GM19351 (cell line): ENCODE measurements around the gene KCNG1.

Source experiments
- ATAC-seq: cut with Tn5 transposase; IDR thresholded peaks from one replicate; pipeline ENCODE4 v1.9.1; 2021; ENCODE audit warnings: mild to moderate bottlenecking, moderate library complexity; ENCODE audit not compliant: unreplicated experiment

The KCNG1 gene

GRCh38 chr20:51036226-51036625 is 13.3 kb upstream of the KCNG1 start:
- no peak for ATAC-seq

- ATAC-seq, result no peak
Measured at GRCh38 chr20:51034988-51035656, 12.2 kb upstream of the KCNG1 start.

GRCh38 chr20:51034476-51034875 is 11.6 kb upstream of the KCNG1 start:
- ATAC-seq, result no peak

GRCh38 chr20:51029963-51030920 is 7.3 kb upstream of the KCNG1 start:
- ATAC-seq, result no peak

DNA sequence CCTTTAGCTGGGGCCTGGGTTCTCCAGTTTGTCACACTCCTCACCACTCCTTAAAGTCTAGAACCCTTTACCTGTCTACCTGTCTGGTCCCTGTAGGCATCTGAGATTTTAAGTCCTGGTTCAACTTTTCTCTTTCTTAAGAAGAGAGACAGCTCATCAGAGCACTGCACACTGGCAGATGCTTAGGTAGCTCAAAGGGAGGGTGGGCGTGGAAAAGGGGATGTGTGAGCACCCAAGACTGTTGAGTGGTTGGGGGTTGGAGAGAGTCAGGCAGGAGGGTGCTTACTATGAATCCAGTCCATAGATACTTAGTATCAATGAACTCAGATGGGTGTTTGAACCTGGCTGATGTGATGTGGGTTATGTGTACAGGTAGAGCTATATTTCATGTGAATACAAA is 6.6 kb upstream of the KCNG1 start:
- no peak for ATAC-seq

- no peak for ATAC-seq
Measured at GRCh38 chr20:51028616-51029212, 5.8 kb upstream of the KCNG1 start.

GRCh38 chr20:51027035-51027795 is 4.3 kb upstream of the KCNG1 start:
- ATAC-seq, result no peak

DNA sequence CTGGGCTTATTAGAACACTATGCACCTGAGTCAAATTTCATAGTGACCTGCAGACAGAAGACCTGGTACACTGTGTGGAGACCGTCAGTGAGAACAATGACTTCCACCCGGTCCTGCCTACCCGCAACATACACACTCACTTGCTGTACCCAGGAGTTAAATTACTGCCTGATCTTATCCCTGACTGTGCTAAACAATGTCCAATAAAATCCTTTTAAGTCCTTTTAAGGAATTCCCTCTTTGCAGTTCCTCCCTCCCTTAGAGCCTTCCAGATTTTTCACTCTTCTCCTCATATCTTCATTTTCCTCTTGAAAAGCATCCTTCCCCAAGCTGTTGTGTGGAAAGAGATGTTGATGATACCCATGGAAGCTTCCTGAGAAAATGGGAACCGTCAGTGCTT is 3.4 kb upstream of the KCNG1 start:
- ATAC-seq, result no peak

DNA sequence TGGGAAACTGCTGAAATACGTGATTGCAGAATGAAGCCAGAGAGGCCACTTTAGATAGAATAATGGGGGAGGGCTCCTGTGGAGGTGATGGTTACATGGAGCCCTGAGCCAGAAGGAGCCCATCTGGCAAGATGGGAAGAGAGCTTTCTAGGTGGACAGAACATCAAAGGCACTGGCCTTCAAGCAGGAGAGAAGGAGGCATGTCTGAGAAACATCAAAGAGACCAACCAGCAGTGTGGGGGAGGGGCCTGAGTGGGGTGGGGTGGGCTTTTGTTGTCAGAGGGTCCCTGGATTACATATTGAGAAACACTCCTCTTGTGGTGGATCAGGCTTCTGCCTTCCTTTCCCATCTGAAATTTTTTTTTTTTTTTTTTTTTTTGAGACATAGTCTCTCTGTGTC is 1.9 kb upstream of the KCNG1 start:
- ATAC-seq, result no peak

- ATAC-seq, result no peak
Measured at GRCh38 chr20:51023617-51024155, 779 bp upstream of the KCNG1 start.

DNA sequence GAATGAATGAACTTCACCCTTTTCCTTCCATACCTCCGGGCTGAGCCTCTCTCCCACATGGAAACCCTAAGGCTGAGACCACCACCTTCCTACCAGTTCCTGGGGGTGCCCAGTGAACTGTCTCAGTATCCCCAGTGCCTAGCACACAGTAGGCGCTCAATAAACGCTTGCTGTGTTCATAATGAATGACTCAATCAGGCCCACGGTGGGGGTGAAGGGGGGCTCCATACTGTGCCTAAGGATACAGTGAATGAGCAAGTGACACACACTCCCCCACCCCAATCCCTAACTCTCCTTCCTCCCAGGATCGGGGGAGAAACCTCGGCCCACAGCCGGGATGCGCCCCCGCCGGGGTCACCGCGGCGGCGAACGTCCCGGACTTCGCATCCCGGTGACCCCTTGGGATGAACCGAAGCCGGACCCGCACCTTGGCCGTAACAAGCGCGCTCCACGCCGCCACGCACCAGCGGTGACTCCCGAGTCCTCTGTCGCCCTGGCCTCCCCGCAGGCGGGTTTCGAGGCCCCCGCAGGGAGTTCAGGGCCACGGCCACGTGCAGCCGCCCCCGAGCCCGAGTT is 592 bp downstream of the KCNG1 start:
- no peak for ATAC-seq

DNA sequence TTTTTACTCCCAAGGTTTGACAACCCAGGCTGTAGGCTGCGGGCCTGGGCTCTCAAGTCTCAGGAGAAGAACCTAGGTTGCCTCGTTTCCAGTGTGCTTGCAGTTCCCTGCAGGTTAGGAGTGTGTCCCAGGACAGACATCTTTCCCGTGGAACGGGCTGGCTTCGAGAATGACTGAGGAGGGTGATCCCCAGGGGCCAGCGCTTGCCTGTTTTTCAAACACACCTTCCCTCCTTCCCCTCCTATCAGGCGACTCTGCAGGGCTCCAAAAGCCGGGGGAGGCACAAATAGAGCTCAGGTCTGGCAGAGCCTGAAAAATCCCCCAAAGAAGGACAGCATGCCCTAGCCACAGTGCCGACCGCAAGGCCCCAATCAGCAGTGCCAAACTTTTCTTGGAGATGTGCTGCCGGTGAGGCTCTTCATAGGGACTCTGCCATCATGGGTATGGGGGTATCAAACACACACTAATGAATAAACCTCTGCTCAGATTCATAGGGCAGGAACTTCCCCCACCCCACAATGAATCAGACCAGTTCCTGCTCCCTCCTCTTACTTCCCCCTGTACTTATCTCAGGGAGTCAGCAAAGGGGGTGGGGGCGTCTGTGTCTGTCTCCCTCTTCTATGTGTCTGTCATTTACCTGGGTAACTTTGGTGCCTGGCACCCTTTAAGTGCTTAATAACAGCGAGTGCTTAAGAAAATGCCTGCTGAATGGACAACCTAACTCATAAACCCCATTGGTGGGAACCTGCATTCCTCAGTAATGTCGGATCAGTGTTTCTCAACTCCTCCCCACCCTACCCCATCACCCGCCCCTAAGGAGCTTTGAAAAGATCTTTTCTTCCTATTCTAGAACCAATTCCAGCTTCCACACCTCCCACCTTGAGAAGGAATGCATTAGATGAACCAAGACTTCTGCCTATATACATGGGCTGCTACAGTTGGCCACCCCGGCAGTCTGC is 1.6 kb downstream of the KCNG1 start:
- ATAC-seq, result no peak

DNA sequence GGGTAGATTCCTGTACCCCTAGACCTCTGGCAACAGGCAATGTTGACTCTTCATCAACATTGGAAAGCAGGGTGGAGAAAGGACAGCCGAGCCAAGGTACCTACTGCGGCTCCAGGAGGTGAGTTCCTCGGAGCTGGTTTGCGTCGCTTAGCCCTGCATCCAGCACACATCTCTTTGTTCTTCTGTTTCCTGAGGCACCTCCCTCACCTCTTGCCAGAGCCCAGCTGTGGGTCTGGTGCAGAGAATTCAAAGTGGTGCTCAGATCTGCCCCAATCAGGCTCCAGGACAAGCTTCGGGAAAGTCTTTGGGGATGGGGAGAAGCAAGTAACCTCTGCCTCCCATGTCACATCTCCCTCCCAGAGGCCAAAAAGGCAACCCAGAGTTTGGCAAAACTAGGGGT is 2.2 kb downstream of the KCNG1 start:
- ATAC-seq, result no peak

GRCh38 chr20:51019656-51020592 is 3.0 kb downstream of the KCNG1 start:
- ATAC-seq, result no peak

DNA sequence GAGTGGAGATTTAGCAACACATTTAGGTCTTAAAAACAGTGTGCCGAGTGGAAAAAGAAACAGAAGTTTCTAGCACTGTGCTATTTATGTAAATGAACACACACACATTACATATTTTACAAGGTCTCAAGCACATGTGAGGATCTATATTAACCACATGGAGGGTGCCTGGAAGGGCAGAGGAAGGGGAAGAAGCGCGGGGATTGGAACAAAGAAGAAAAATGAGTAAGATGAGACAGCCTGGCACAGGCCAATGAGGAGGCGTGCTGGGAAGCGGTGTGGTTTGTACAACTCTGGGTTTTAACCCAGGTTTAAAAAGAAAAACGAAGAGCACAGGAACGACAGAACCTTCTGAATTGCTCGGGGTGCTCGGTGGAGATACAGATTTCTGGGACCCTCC is 5.7 kb downstream of the KCNG1 start:
- ATAC-seq, result no peak

GRCh38 chr20:51016521-51016920 is 6.4 kb downstream of the KCNG1 start:
- no peak for ATAC-seq

- ATAC-seq, result no peak
Measured at GRCh38 chr20:51014797-51015722, 7.8 kb downstream of the KCNG1 start.
